Activated CD4-positive, alpha-beta T cell treated with anti-CD3 and anti-CD28 coated beads for 1 hour (primary cell): Measurements from ENCODE around the gene APPL1.
"Not testable (repeated sequence)": the region's sequence is repeated elsewhere in the genome, so short reads cannot be mapped to it uniquely, and the experiment has no call there.

ENCODE experiments used
- DNase-seq: peaks from one replicate; pipeline ENCODE4 v3.0.0-alpha.2; 2020

APPL1 gene

GRCh38 chr3:57274845-57275244 is 47.3 kb downstream of the APPL1 start:
- no peak for DNase-seq

GRCh38 chr3:57275393-57275792 is 47.9 kb downstream of the APPL1 start:
- no peak for DNase-seq

GRCh38 chr3:57278237-57278636 is 50.7 kb downstream of the APPL1 start:
- no peak for DNase-seq

DNA sequence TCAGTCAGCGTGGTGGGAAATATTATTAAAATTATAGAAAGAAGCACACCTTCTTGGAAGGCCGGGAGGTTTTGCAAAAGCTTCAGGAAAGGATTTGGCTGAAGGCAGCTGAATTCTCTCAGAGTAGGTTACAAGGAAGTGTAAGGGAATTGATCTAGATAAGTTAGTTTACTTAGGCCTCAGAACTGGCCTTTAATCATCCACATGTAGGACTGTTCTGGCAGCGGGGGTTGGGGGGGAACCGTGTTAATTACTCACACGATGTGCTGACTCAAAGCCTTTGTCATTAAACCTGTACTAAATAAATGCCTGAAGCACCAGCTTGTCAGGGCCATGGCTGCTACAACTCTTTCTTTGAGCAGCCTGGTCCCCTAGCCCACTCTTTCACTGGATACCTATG is 52.2 kb downstream of the APPL1 start:
- DNase-seq: no peak

DNA sequence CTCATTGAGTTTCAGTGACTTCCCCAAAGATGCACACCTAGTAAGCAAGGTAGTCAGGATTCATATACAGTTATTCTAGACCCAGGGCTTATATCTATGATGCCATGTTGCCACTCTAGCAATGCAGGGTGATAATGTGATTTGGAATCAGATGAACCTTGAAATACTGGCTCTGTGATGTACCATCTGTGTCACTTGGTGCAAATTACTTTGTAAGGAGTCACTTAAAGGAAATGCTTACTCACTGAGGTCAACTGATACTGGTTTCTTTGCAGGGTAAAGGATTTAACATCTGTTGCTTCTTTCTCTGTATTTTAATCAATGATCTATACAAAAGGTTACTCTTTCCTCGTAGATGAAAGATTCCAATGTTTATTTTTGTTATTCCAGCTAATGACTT is 54.2 kb downstream of the APPL1 start:
- DNase-seq: no peak

GRCh38 chr3:57283334-57283733 is 55.8 kb downstream of the APPL1 start:
- DNase-seq: no peak

DNA sequence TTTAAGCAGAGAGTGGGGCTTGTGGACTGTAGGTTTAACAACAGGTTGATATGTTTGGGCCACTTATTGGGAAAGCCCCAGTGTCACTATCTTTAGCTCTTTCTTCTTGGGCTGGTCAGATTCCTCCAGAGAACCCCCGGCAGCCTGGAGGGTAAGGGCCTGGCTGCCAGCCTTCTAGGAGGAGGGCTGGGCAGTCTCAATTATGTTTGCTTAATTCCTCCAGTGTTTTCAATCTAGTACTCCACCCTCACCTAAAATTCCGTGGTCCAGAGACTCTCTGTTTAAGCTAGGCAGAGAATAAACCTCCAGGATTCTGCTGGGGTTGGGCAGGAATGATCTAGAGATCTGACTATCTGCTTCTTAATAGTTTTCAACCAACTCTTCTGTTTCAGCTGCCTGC is 59.7 kb downstream of the APPL1 start:
- DNase-seq: no peak

DNA sequence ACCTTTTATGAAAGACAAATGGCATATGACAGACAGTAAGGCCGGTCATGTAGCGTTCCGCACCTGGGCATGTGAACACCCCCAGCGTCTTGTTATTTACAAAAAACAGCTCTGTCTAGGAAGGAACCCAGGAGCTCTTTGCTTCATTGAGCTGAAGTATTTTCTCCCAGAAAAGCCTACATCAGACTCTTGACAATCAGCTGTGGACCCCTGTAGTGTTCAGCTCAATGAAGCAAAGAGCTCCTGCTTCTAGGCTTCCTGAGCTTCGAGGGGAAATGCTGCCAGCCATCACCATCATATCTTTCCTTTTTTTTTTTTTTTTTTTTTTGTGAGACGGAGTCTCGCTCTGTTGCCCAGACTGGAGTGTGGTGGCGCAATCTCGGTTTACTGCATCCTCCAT is 60.9 kb downstream of the APPL1 start:
- DNase-seq: no peak

GRCh38 chr3:57292159-57292896 is 64.8 kb downstream of the APPL1 start, which contains the start of gene ASB14:
Gene ASB14, minus strand, starts transcription at chr3:57292685. Its CDS starts 652 bp downstream, at chr3:57292033.
- DNase-seq: no peak

DNA sequence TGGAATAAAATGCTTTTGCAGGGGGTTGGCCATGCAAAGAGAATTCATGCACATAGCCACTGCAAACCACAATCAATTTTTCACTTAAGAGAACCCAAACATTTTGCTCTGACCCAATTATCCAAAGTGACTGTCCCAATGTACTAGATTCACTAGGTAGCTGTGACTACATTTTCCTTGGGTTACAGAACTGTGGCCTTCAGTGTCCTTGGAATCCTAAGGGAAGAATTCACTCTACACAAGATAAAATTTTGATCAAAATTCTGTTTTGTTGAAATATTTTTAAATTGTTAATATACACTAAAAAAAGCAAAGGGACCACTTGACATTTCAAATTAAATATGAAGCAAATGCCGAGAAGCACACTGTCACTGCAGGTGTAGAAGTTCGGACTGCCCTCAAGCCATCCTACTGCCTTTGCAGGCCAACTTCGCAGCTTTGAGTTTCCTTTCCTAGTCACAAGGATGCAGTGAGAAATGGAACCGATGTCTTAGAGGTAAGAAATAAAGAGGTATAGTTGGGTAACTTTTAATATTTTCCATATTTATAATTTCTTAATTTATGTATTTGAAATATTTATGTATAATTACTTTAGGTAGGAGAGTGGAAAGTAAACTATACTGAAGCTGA is 65.5 kb downstream of the APPL1 start:
- DNase-seq: no peak

DNA sequence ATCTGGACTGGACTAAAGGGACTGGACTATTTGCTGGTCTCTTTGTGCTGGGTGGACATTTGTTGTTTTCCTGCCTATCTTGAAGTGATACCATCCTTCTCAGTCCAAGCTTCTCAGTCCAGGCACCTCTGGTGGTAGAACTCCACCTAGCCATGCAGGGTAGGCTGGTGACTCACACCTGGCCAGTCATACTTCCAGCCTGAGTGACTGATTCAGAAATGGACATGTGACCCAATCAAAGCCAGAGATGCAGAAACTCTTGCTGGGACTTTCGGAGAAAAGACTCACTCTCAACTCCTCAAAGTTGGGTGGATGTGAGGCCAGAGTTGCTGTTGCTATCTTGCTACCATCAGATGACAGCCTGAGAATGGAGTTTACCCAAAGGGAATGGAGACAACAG is 70.5 kb downstream of the APPL1 start:
- no peak for DNase-seq

- not testable (repeated sequence) for DNase-seq
These were observed 76.0 kb downstream of the APPL1 start for GRCh38 chr3:57303520-57303919.

GRCh38 chr3:57309769-57310360 is 82.3 kb downstream of the APPL1 start:
- no peak for DNase-seq

DNA sequence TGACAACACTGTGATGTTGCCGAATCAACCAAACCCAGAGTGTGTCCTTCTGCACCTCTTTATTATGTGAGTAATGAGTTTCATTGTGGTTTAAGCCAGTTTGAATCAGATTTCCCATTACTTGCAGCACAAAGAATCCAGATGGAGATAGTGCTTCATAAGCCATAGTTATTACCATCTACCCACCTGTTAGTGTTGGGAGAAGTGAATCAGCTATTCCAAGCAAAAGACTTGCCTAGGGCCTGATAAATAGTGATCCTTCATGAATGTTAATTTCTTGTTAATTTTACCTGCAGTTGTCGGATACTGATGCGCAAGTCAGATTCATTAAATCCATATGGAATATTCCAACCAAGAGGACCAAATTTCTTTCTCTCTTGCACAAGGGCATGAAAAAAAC is 86.7 kb downstream of the APPL1 start:
- DNase-seq: no peak
